ENCODE measurements around the gene MBIP.

DNA sequence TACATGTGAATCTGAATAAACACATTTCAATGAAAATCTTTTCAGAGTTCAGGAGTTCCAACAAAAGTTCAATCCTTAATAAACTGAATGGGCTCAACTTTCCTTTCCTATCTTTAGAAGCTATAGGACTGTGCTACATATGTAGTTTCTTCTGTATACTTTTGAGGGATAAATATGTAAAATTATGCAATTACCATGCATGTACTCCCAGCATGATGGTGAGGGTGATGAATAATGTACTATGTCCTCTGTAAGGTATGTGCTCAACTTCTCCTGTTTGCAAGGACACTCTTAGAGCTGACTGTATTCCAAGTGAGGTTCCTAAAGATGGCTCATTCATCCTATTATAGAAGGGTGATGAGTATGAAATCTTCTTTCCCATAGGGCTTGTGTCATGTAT is 15.5 kb downstream of the MBIP start:
- TF ChIP-seq FOXK2 (IDR thresholded peaks at IDR 0.05) = no peak
- TF ChIP-seq ARNT (IDR thresholded peaks at IDR 0.05) = no peak
- TF ChIP-seq FOXA1 (IDR thresholded peaks at IDR 0.05) = no peak
- TF ChIP-seq SUZ12 (IDR thresholded peaks at IDR 0.05) = no peak
- TF ChIP-seq SP1 (IDR thresholded peaks at IDR 0.05) = no peak
- TF ChIP-seq ZNF384 (IDR thresholded peaks at IDR 0.05) = no peak
- TF ChIP-seq BHLHE40 (IDR thresholded peaks at IDR 0.05; ENCODE audit: borderline replicate concordance) = no peak
- no peak for TF ChIP-seq TARDBP (IDR thresholded peaks at IDR 0.05)
- no peak for TF ChIP-seq HDGF (IDR thresholded peaks at IDR 0.05; ENCODE audit: borderline replicate concordance)
- no peak for TF ChIP-seq L3MBTL2 (conservative IDR thresholded peaks at IDR 0.05)
